HCT116 (cell line): ENCODE measurements around the gene FOXP1. TPM values are rescaled to one million over a fixed set of nuclear protein-coding genes. Genes with fewer than 3 reads are reported as not detected.

ENCODE experiments used
- ATAC-seq: fragments of 200-7000 bp; cut with Tn5 transposase; 2 replicates; pipeline ENCODE4 v1.9.1; 2020; ENCODE audit warnings: mild to moderate bottlenecking, moderate library complexity
- BruUV-seq: library from RNA; stranded (reverse); fragments of 400-500 nt; replicated peaks from 2 replicates; lab custom pipeline; 2021; lab: Mats Ljungman, UMichigan
- CTCF ChIA-PET: fragments of 300-600 bp; sonication (Branson Sonifier 250); formaldehyde crosslinking; loops from one replicate; lab custom pipeline; 2021; ENCODE audit warnings: antibody characterized with exemption; lab: Charles Lee
- POLR2A ChIA-PET: fragments of 300-600, 350-600 bp; sonication (Branson Sonifier 250); formaldehyde crosslinking; loops from one replicate; lab custom pipeline; 2021; ENCODE audit warnings: antibody characterized with exemption; lab: Charles Lee
- RAD21 ChIA-PET, 2 experiments: fragments of 300-600 bp; sonication (Branson Sonifier 250); formaldehyde crosslinking; loops; one replicate each; lab custom pipeline; 2023; ENCODE audit warnings: low total read pairs in 2 of 2; ENCODE audit not compliant: uncharacterized antibody in 2 of 2, unreplicated experiment in 2 of 2, low non-redundant PET in 1 of 2; lab: Charles Lee
- DNase-seq: peaks from one replicate; pipeline ENCODE4 v3.0.0-alpha.2; 2010; ENCODE audit warnings: low read depth, low spot score
- H2AFZ ChIP-seq: fragments of 200-600 bp; shearing (Covaris generic), sonication (generic); 2 replicates; pipeline ENCODE4 v1.6.1; 2017; ENCODE audit warnings: low read depth, mixed run types, mixed read lengths, antibody characterized with exemption, low read length; ENCODE audit not compliant: poor library complexity, severe bottlenecking
- H3K27ac ChIP-seq: 2 replicates; pipeline ENCODE4 v1.5.1; 2012; ENCODE audit warnings: low read depth, low read length
- H3K27me3 ChIP-seq: fragments of 200-600 bp; sonication (generic); 2 replicates; pipeline ENCODE4 v1.6.1; 2016; ENCODE audit warnings: mixed run types, low read length, mixed read lengths; ENCODE audit not compliant: insufficient read depth
- H3K36me3 ChIP-seq, 2 experiments: fragments of 200-500 bp in 1 of 2; fragments of 200-600 bp in 1 of 2; sonication (Bioruptor generic) in 1 of 2; sonication (generic) in 1 of 2; 2 replicates each; pipeline versions ENCODE4 v1.5.1 to v1.6.1; 2014 to 2016; ENCODE audit warnings: low read length in 2 of 2, inconsistent platforms in 1 of 2, mixed read lengths in 1 of 2, mixed run types in 1 of 2; ENCODE audit not compliant: insufficient read depth in 2 of 2, control insufficient read depth in 1 of 2
- H3K4me1 ChIP-seq, 2 experiments: fragments of 200-600 bp in 1 of 2; sonication (generic) in 1 of 2; 2 replicates each; pipeline versions ENCODE4 v1.5.1 to v1.6.1; 2012 to 2017; ENCODE audit warnings: low read length in 2 of 2, inconsistent platforms in 1 of 2, mild to moderate bottlenecking in 1 of 2, mixed read lengths in 1 of 2, mixed run types in 1 of 2, moderate library complexity in 1 of 2; ENCODE audit not compliant: insufficient read depth in 2 of 2, control insufficient read depth in 1 of 2
- H3K4me2 ChIP-seq: fragments of 200-600 bp; sonication (generic); 2 replicates; pipeline ENCODE4 v1.6.1; 2017; ENCODE audit warnings: mixed run types, low read length, mixed read lengths
- H3K4me3 ChIP-seq, 2 experiments: fragments of 200-600 bp in 1 of 2; sonication (generic) in 1 of 2; replicated peaks in 1 of 2; 2 replicates each; pipeline ENCODE4 v1.5.1; 2011 to 2016; ENCODE audit warnings: low read length in 2 of 2, control low read depth in 1 of 2, low read depth in 1 of 2, mild to moderate bottlenecking in 1 of 2, mixed read lengths in 1 of 2, mixed run types in 1 of 2
- H3K79me2 ChIP-seq: fragments of 200-600 bp; sonication (generic); 2 replicates; pipeline ENCODE4 v1.6.1; 2017; ENCODE audit warnings: mild to moderate bottlenecking, mixed run types, low read length, moderate library complexity, mixed read lengths; ENCODE audit not compliant: insufficient read depth
- H3K9ac ChIP-seq: fragments of 200-600 bp; sonication (generic); 2 replicates; pipeline ENCODE4 v1.6.1; 2016; ENCODE audit warnings: low read length, mixed read lengths
- H3K9me2 ChIP-seq: fragments of 200-600 bp; sonication (generic), shearing (Covaris generic); 2 replicates; pipeline ENCODE4 v1.6.1; 2017; ENCODE audit warnings: mixed run types, mild to moderate bottlenecking, moderate library complexity; ENCODE audit not compliant: insufficient read depth
- H3K9me3 ChIP-seq, 2 experiments: fragments of 200-500 bp in 1 of 2; fragments of 200-600 bp in 1 of 2; sonication (Bioruptor generic) in 1 of 2; sonication (generic) in 1 of 2; 2 replicates each; pipeline ENCODE4 v1.6.1; 2014 to 2017; ENCODE audit warnings: low read length in 2 of 2, mixed read lengths in 2 of 2, inconsistent platforms in 1 of 2, low read depth in 1 of 2, mild to moderate bottlenecking in 1 of 2, mixed run types in 1 of 2, moderate library complexity in 1 of 2; ENCODE audit not compliant: control insufficient read depth in 1 of 2, insufficient read depth in 1 of 2
- H4K20me1 ChIP-seq: fragments of 200-600 bp; sonication (generic), shearing (Covaris generic); 2 replicates; pipeline ENCODE4 v1.6.1; 2017; ENCODE audit warnings: mixed run types, mild to moderate bottlenecking, moderate library complexity; ENCODE audit not compliant: insufficient read depth
- CBX3 ChIP-seq: IDR thresholded peaks from 2 replicates; pipeline ENCODE4 v1.6.1; 2012; ENCODE audit warnings: low read depth
- CTCF ChIP-seq, 3 experiments: fragments of 200-600 bp in 1 of 3; sonication (generic) in 1 of 3; IDR thresholded peaks in 2 of 3; conservative IDR thresholded peaks in 1 of 3; 2 replicates each; pipeline ENCODE4 v1.5.1; 2012 to 2017; ENCODE audit warnings: low read depth in 2 of 3, low read length in 2 of 3, antibody characterized with exemption in 1 of 3, borderline replicate concordance in 1 of 3, control low read depth in 1 of 3, mild to moderate bottlenecking in 1 of 3, mixed read lengths in 1 of 3, mixed run types in 1 of 3, moderate library complexity in 1 of 3; ENCODE audit not compliant: insufficient read depth in 1 of 3
- EGR1 ChIP-seq: IDR thresholded peaks from 2 replicates; pipeline ENCODE4 v1.6.1; 2012; ENCODE audit warnings: low read depth
- ELF1 ChIP-seq: IDR thresholded peaks from 2 replicates; pipeline ENCODE4 v1.6.1; 2012; ENCODE audit warnings: low read depth, borderline replicate concordance
- EZH2phosphoT487 ChIP-seq: fragments of 200-600 bp; IDR thresholded peaks from 2 replicates; pipeline ENCODE4 v1.6.1; 2018; ENCODE audit warnings: antibody characterized with exemption, borderline replicate concordance
- FOSL1 ChIP-seq: IDR thresholded peaks from 2 replicates; pipeline ENCODE4 v1.6.1; 2012; ENCODE audit warnings: low read depth
- POLR2A ChIP-seq: IDR thresholded peaks from 2 replicates; pipeline ENCODE4 v1.7.0; 2011; ENCODE audit warnings: borderline replicate concordance; ENCODE audit not compliant: insufficient read depth, insufficient read length; ENCODE audit errors: extremely low read depth
- SIN3A ChIP-seq: IDR thresholded peaks from 2 replicates; pipeline ENCODE4 v1.6.1; 2012; ENCODE audit warnings: low read depth
- SRF ChIP-seq: IDR thresholded peaks from 2 replicates; pipeline ENCODE4 v1.6.1; 2012; ENCODE audit warnings: low read depth
- TCF7L2 ChIP-seq: IDR thresholded peaks from 2 replicates; pipeline ENCODE4 v1.7.0; 2011; ENCODE audit warnings: borderline replicate concordance, inconsistent platforms; ENCODE audit not compliant: insufficient read depth, insufficient read length; ENCODE audit errors: extremely low read depth
- YY1 ChIP-seq: IDR thresholded peaks from 2 replicates; pipeline ENCODE4 v1.6.1; 2011; ENCODE audit warnings: low read length, low read depth, moderate library complexity, mild to moderate bottlenecking; ENCODE audit not compliant: insufficient replicate concordance; ENCODE audit errors: extremely low read depth
- ZBTB33 ChIP-seq: IDR thresholded peaks from 2 replicates; pipeline ENCODE4 v1.6.1; 2011; ENCODE audit warnings: mild to moderate bottlenecking, low read length, moderate library complexity; ENCODE audit not compliant: insufficient replicate concordance; ENCODE audit errors: extremely low read depth
- ZNF274 ChIP-seq: fragments of 200-500 bp; sonication (Bioruptor generic); IDR thresholded peaks from 2 replicates; pipeline ENCODE4 v1.6.1; 2014; ENCODE audit warnings: mild to moderate bottlenecking, low read depth, low read length, inconsistent platforms
- intact Hi-C: fragments of 100-400 bp; cut with micrococcal nuclease; formaldehyde crosslinking; loops from 2 replicates; pipeline ENCODE4 v1.10.0; 2022
- total RNA-seq: library from RNA; stranded (reverse); gene quantifications from one replicate; pipeline ENCODE4 v1.2.1, GENCODE V29; 2021; ENCODE audit not compliant: unreplicated experiment

The FOXP1 gene
- total RNA-seq, 1 experiment from 2014 or later = 11.4 TPM

DNA sequence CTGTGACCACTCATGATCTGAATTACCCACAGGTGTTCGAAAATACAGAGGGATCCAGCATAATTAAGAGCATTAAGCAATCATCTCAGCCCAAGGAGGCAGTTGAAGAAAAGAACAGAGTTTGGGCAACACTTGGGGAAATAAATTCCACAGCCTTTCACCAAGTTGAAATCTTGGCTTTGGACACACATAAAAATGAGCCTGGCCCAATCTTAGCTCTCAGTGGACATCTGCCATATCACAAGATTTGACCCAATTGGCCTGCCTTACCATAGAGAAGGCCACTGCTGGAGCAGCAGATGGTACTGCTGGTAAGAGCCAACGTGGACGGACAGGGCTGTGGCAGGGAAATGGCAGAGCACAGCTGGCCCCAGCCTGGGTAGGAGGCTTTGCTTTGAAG is 13.0 kb downstream of the FOXP1 start:
- H3K9ac ChIP-seq = no peak overlapping the region
- ATAC-seq (no peak), DNase-seq (no peak)
- H3K9me3 ChIP-seq = no peaks in the 10 kb centered on the region
- H3K79me2 ChIP-seq = no peaks in the 10 kb centered on the region
- H3K4me2 ChIP-seq = no peak overlapping the region
- ChIA-PET RAD21 (no interaction called here), POLR2A (no interaction called here), CTCF (no interaction called here)
- H3K27ac ChIP-seq = no peak overlapping the region
- H3K36me3 ChIP-seq = no peaks in the 10 kb centered on the region
- no peak overlapping the region for H3K4me3 ChIP-seq
- H3K27me3 ChIP-seq = no peaks in the 10 kb centered on the region
- H2AFZ ChIP-seq = no peak overlapping the region
- no TSS peak for BruUV-seq
- no peaks in the 10 kb centered on the region for H4K20me1 ChIP-seq
- H3K4me1 ChIP-seq = no peaks in the 10 kb centered on the region
- intact Hi-C loops = no loop called here
- H3K9me2 ChIP-seq = no peaks in the 10 kb centered on the region
- TF ChIP-seq EZH2phosphoT487 (no peak), TCF7L2 (no peak), EGR1 (no peak), CBX3 (no peak), POLR2A (no peak), CTCF (IDR thresholded peaks at IDR 0.05 in 2 of 3, conservative IDR thresholded peaks at IDR 0.05 in 1 of 3; ENCODE audit: borderline replicate concordance in 1 of 3, insufficient read depth in 1 of 3, low read depth in 2 of 3, low read length in 2 of 3) (no peak)

DNA sequence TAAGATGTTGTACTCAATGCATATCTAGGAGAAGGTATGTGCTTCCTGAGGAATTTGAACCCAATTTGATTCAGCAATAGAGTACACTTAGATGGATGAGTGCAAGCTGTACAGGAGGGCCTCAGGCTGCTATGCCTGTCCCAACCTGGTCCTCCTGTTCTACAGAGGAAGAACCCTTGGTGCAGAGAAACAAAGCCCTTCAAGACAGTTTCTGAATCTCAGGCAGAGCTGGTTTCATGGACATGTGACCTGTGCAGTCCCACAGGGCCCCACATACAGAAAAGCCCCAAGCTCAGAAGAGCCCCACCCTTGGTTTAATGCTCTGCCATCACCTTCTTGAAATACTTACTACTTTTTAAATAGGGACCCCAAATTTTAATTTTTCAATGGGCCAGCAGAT is 15.3 kb downstream of the FOXP1 start:
- Histone ChIP-seq H3K27ac (no peak overlapping the region), H2AFZ (no peak overlapping the region), H4K20me1 (no peaks in the 10 kb centered on the region), H3K9me2 (no peaks in the 10 kb centered on the region), H3K79me2 (no peaks in the 10 kb centered on the region), H3K4me1 (no peaks in the 10 kb centered on the region), H3K27me3 (no peaks in the 10 kb centered on the region), H3K36me3 (no peaks in the 10 kb centered on the region), H3K4me2 (no peak overlapping the region), H3K9ac (no peak overlapping the region), H3K4me3 (no peak overlapping the region), H3K9me3 (no peaks in the 10 kb centered on the region)
- intact Hi-C loops = no loop called here
- ChIA-PET POLR2A (no interaction called here), RAD21 (no interaction called here), CTCF (no interaction called here)
- TF ChIP-seq POLR2A (no peak), ZBTB33 (no peak), SIN3A (no peak), ELF1 (no peak), ZNF274 (no peak), SRF (no peak), YY1 (no peak), FOSL1 (no peak), CTCF (IDR thresholded peaks at IDR 0.05 in 2 of 3, conservative IDR thresholded peaks at IDR 0.05 in 1 of 3; ENCODE audit: borderline replicate concordance in 1 of 3, insufficient read depth in 1 of 3, low read depth in 2 of 3, low read length in 2 of 3) (no peak)
- DNase-seq = no peak
- BruUV-seq = no TSS peak
- ATAC-seq = no peak
